Activated naive CD8-positive, alpha-beta T cell treated with anti-CD3 and anti-CD28 coated beads, Interleukin-2, amount 50 U/mL, for 24 hours (primary cell): ENCODE data around the gene OR11A1.
"Not testable (repeated sequence)": the region's sequence is repeated elsewhere in the genome, so short reads cannot be mapped to it uniquely, and the experiment has no call there.

Experiments
- ATAC-seq: fragments of 150-1000 bp; cut with Tn5 transposase; one replicate; pipeline ENCODE4 v1.10.0; 2021
- DNase-seq: peaks from one replicate; pipeline ENCODE4 v3.0.0; 2021
- H3K27ac Mint-ChIP-seq: one replicate; pipeline ENCODE4 v1.8.0; 2021; ENCODE audit warnings: mild to moderate bottlenecking, mixed read lengths
- H3K27me3 Mint-ChIP-seq: one replicate; pipeline ENCODE4 v1.8.0; 2021; ENCODE audit warnings: mixed read lengths
- H3K36me3 Mint-ChIP-seq: one replicate; pipeline ENCODE4 v1.8.0; 2021; ENCODE audit warnings: low read depth, mixed read lengths
- H3K4me1 Mint-ChIP-seq: one replicate; pipeline ENCODE4 v1.8.0; 2021; ENCODE audit warnings: mixed read lengths
- H3K4me3 Mint-ChIP-seq: one replicate; pipeline ENCODE4 v1.8.0; 2021; ENCODE audit warnings: mild to moderate bottlenecking, moderate library complexity, mixed read lengths
- H3K9me3 Mint-ChIP-seq: one replicate; pipeline ENCODE4 v1.8.0; 2021; ENCODE audit warnings: mixed read lengths

The OR11A1 gene

DNA sequence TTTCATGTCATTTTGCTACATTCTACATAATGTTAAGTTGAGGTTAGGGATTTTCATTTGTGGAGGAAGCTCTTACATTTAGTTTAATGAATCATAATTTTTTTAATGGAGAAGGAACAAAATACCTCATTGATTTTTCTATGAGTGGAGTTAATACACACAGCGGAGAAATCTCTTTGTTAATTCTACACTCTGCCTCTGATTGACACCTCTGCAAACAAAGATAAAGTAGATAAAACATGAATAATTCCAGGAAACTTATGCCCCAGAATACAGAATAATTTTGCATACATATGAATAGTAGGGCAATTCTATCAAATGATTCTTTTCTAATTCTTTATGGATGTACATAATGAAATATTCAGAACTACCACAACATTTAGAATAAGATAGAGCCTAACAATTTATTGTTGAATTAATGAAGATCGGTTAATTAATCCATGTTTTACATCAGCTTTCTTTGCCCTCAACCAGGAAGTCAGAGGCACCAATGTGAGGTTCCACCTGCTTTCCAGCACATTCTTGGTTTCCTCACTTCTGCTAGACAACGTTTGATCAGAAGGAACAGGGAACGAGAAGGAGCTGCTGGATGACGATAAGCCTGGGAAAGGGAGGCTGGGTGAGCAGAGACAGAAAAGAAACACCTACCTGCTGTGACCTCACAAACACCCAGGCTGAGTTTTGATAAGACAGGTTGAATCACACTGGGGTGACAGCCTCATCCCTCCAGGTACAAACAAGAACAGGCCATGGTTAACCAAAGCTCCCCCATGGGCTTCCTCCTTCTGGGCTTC, 4.3 kb upstream of the OR11A1 start:
- Mint-ChIP-seq H3K4me1 (no peaks in the 10 kb centered on the region), H3K27ac (no peak overlapping the region), H3K9me3 (no peaks in the 10 kb centered on the region), H3K27me3 (peaks cover 12% of the 10 kb centered on the region), H3K4me3 (no peak overlapping the region), H3K36me3 (no peaks in the 10 kb centered on the region)
- no peak for DNase-seq
- no peak for ATAC-seq

DNA sequence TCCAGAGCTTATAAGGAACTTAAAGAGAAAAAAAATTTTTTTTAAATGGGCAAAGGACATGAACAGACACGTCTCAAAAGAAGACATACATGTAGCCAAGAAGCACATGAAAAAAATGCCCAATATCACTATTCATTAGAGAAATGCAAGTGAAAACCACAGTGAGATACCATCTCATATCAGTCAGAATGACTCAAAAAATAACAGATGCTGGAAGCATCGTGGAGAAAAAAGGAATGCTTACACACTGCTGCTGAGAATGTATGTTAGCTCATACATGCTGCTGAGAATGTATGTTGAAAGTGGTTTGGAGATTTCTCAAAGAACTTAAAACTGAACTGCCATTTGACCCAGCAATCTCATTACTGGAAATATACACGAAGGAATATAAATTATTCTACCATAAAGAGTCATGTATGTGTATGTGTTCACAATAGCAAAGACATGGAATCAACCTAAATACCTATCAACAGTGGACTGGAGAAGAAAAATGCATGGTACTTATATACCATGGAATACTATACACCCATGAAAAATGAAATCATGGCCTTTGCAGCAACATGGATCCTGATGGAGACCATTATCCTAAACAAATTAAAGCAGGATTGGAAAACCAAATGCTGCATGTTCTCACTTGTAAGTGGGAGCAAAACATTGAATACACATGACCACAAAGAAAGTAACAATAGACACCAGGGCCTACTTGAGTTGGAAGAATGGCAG, 5.2 kb downstream of the OR11A1 start:
- H3K27me3 Mint-ChIP-seq: peaks cover 16% of the 10 kb centered on the region
- no peak overlapping the region for H3K4me3 Mint-ChIP-seq
- DNase-seq (no peak), ATAC-seq (no peak)
- H3K9me3 Mint-ChIP-seq: no peaks in the 10 kb centered on the region
- H3K36me3 Mint-ChIP-seq: no peaks in the 10 kb centered on the region
- no peak overlapping the region for H3K27ac Mint-ChIP-seq
- no peaks in the 10 kb centered on the region for H3K4me1 Mint-ChIP-seq

DNA sequence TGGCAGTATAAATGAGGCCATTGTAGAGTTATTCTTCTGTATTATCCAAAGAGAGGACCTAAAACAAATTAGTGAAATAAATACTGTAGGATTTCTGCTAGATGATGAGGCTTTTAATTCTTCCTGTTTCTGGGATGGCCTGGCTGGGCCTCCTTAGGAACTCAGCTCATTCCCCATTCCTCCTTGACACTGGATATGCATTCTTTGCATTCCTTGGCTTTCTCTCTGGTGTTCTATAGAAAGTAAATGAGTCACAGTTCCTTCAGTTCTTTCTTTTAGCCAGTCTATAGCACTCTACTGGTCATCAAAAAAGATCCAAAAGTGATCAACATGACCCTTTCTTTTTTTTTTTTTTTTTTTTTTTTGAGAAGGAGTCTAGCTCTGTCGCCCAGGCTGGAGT, 9.2 kb downstream of the OR11A1 start:
- Mint-ChIP-seq H3K27ac (no peak overlapping the region), H3K36me3 (no peaks in the 10 kb centered on the region), H3K9me3 (peaks cover 3% of the 10 kb centered on the region), H3K4me3 (no peak overlapping the region), H3K27me3 (peaks cover 33% of the 10 kb centered on the region), H3K4me1 (no peaks in the 10 kb centered on the region)
- no peak for DNase-seq
- no peak for ATAC-seq

DNA sequence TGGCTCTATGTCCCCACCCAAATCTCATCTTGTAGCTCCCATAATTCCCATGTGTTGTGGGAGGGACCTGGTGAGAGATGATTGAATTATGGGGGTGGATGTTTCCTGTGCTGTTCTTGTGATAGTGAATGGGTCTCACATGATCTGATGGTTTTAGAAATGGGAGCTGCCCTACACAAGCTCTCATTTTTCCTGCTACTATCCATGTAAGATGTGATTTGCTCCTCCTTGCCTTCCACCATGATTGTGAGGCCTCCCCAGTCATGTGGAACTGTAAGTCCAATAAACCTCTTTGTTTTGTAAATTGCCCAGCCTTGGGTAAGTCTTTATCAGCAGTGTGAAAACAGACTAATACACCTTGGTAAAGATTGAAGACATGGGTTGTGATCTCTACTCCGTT, 12.8 kb downstream of the OR11A1 start:
- DNase-seq, H3K36me3 Mint-ChIP-seq, H3K4me3 Mint-ChIP-seq, H3K27ac Mint-ChIP-seq, H3K4me1 Mint-ChIP-seq, ATAC-seq, H3K9me3 Mint-ChIP-seq: not testable (repeated sequence)
- peaks cover 38% of the 10 kb centered on the region for H3K27me3 Mint-ChIP-seq

DNA sequence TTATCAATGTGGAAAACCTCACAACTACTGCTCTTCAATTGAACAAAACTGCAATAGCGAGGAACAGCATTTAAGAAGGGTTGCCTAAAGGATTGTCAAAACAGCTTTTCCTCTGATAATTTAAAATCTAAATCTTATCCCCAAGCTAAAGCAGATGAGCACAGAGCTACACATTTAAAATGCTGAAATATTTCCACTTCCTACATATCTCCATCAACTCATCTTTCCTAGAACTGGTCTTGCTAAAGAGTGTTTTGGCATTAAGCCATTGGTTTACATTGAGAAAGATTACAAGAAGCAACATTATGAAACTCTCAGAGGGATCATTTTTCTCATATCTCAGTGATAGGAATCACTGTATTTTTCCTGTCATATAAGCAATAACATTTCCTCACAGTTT, 14.2 kb downstream of the OR11A1 start:
- Mint-ChIP-seq H3K36me3 (no peaks in the 10 kb centered on the region), H3K27ac (no peak overlapping the region), H3K9me3 (peaks cover 3% of the 10 kb centered on the region), H3K27me3 (peaks cover 35% of the 10 kb centered on the region), H3K4me3 (no peak overlapping the region), H3K4me1 (no peaks in the 10 kb centered on the region)
- DNase-seq (no peak), ATAC-seq (no peak)

DNA sequence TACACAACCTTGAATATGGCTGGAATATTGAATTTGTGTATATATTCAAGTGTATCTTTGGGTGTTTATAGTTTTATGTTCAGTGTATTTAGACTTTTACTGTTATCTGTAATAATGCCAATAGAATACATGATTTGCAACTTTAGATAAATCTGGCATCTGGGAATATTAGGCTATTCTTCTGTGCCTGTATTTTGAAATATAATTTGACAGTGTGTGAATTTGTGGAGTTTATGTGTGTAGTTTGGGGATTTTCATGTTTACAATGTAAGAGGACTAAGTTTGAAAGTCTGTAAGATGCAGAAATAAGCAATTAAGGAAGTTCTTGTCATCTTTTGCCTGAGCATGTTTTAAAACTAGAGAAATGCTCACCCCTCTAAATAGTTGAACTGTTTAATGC, 17.9 kb downstream of the OR11A1 start, which contains the start of gene OR10C1:
Gene OR10C1, plus strand, starts transcription at position 301 of the 400 bp plus-strand sequence. CDS start 710 bp downstream, outside the sequence.
- Mint-ChIP-seq H3K9me3 (peaks cover 6% of the 10 kb centered on the region), H3K27ac (no peak within 1 kb of the TSS), H3K36me3 (no peaks in the 10 kb centered on the region), H3K4me1 (no peaks in the 10 kb centered on the region), H3K27me3 (peaks cover 28% of the 10 kb centered on the region), H3K4me3 (no peak within 1 kb of the TSS)
- no peak for DNase-seq
- ATAC-seq: no peak

DNA sequence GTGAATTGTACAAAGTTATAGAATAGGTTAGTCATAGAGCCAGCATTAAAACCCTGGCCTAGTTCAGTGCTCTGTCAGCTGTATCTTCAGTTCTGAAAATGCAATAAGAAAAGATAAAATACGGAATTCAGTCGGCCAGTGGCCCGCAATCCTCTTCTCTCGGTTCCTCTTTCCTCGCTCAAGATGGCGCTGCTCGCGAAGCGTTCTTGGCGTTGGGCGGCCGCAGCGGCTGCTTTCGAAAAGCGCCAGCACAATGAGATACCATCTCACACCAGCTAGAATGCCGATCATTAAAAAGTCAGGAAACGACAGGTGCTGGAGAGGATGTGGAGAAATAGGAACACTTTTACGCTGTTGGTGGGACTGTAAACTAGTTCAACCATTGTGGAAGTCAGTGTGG, 20.1 kb downstream of the OR11A1 start:
- H3K27me3 Mint-ChIP-seq: peaks cover 38% of the 10 kb centered on the region
- not testable (repeated sequence) for H3K36me3 Mint-ChIP-seq, ATAC-seq, H3K9me3 Mint-ChIP-seq, H3K27ac Mint-ChIP-seq, H3K4me3 Mint-ChIP-seq, H3K4me1 Mint-ChIP-seq, DNase-seq

DNA sequence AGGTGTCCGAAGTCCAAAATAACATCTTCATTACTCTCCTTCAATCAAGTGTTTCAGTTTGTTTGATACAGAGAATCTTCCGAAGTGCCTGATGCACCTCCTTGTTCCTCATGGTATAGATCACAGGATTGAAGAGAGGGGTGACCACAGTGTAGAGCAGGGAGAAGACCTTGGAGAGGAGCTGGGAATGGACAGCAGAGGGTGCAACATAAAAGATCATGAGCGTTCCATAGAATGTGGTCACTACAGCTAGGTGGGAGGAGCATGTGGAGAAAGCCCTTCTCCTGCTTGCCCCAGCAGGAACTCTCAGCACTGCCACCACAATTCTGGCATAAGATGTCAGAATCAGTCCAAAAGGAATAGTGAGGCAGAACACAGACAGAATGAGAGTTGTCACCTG, 30.2 kb downstream of the OR11A1 start:
- DNase-seq (no peak), ATAC-seq (no peak)
- Mint-ChIP-seq H3K27me3 (peaks cover 31% of the 10 kb centered on the region), H3K36me3 (no peaks in the 10 kb centered on the region), H3K9me3 (no peaks in the 10 kb centered on the region), H3K27ac (no peak overlapping the region), H3K4me1 (no peaks in the 10 kb centered on the region), H3K4me3 (no peak overlapping the region)

DNA sequence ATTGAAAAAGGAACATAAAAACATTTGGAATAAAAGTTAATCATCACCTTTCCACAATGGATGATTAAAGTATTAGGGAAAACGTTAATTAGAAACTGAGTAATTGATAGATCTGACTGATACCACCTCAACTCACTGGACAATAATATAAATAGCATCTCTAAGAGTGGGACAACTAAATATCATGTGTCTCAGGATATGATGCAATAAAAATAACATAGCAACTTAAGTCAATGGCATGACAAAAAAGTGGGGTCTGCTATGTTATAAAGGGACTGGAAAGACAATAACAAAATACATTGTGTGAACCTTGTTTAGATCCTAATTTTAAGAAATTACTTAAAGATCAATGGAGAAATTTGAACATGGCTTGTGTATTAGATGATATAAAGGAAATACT, 31.8 kb downstream of the OR11A1 start:
- H3K27ac Mint-ChIP-seq: no peak overlapping the region
- peaks cover 33% of the 10 kb centered on the region for H3K27me3 Mint-ChIP-seq
- ATAC-seq (no peak), DNase-seq (no peak)
- no peak overlapping the region for H3K4me3 Mint-ChIP-seq
- no peaks in the 10 kb centered on the region for H3K4me1 Mint-ChIP-seq
- no peaks in the 10 kb centered on the region for H3K36me3 Mint-ChIP-seq
- H3K9me3 Mint-ChIP-seq: no peaks in the 10 kb centered on the region

DNA sequence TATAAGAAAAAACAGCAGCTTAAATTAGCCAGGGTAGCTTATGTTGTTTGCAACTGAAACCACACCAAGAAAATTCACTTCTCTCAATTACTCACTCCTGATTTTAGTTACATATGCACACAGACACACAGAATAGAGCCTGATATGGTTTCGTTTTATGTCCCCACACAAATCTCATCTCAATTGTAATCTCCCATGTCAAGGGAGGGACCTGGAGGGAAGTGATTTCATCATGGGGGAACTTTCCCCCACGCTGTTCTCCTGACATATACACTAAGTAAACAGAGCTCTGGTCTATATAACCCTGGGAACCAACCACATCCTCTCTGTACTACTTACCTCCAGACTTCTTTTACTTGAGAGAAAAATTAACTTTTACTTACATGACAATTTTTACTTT, 32.3 kb downstream of the OR11A1 start:
- Mint-ChIP-seq H3K27ac (no peak overlapping the region), H3K4me3 (no peak overlapping the region), H3K36me3 (no peaks in the 10 kb centered on the region), H3K4me1 (no peaks in the 10 kb centered on the region), H3K9me3 (no peaks in the 10 kb centered on the region), H3K27me3 (peaks cover 35% of the 10 kb centered on the region)
- ATAC-seq: peak; percentile 28
- no peak for DNase-seq

DNA sequence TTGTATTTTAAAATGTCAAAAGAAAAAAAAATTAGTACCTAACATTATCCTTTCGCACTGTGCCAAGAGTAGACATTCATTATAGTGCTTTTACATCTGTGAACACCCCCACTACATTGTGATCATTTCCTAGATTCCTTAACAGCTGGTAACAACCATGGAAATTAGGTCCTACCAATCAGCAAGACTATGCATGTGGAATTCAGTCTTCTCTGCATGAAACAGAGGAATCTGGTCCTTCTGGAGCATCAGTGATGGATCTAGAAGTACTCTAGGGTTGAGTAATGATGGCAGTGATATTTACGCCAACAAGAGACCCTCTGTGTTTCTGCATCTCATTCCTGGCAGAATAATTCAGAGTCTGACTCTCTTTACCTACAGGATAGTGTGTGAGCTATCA, 32.7 kb downstream of the OR11A1 start:
- no peak for ATAC-seq
- no peak for DNase-seq
- Mint-ChIP-seq H3K4me3 (no peak overlapping the region), H3K27me3 (peaks cover 32% of the 10 kb centered on the region), H3K27ac (no peak overlapping the region), H3K9me3 (no peaks in the 10 kb centered on the region), H3K4me1 (no peaks in the 10 kb centered on the region), H3K36me3 (no peaks in the 10 kb centered on the region)

DNA sequence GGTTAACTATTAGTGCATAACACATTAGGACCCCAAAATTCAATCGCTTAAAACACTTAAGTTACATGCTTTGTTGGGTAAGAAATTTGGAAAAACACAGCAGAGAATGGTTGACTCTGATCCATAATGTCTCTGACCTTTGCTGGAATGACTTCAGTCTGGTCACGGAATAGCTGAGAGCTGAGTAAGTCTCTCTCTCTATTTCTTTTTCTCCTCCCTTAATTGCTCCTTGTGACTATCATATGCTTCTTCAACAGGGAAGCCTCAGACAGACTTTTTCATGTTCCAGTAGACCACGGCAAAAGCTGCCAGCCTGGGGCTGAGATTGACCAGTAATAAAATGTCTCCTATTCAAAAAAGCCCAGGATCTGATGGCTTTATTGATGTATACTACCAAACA, 37.4 kb downstream of the OR11A1 start:
- no peak overlapping the region for H3K27ac Mint-ChIP-seq
- DNase-seq (no peak), ATAC-seq (no peak)
- no peaks in the 10 kb centered on the region for H3K4me1 Mint-ChIP-seq
- H3K36me3 Mint-ChIP-seq: no peaks in the 10 kb centered on the region
- H3K4me3 Mint-ChIP-seq: no peak overlapping the region
- peaks cover 28% of the 10 kb centered on the region for H3K27me3 Mint-ChIP-seq
- no peaks in the 10 kb centered on the region for H3K9me3 Mint-ChIP-seq

DNA sequence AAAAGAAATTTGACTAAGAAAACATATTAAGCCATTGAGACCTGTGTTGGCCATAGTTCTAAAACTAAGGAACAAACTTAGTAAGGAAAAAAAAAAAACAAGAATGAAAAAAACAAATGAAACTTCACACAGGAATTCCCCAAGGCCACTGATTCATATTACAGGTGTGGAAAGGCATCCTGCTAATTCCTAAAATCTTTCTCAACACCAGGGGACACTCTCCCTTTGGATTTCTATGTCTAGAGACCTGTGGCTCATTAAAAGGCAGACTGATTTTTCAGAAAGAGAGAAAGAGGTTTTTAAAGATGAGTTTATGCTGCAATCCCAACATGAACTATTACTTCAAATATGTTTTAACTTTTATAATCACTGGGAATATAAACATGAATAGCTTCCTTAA, 42.3 kb downstream of the OR11A1 start, which contains the start of gene OR12D1:
Gene OR12D1, plus strand, starts transcription at position 341 of the 400 bp plus-strand sequence.
- DNase-seq: no peak
- Mint-ChIP-seq H3K9me3 (peaks cover 20% of the 10 kb centered on the region), H3K36me3 (no peaks in the 10 kb centered on the region), H3K27me3 (peaks cover 33% of the 10 kb centered on the region), H3K4me1 (no peaks in the 10 kb centered on the region), H3K4me3 (no peak within 1 kb of the TSS), H3K27ac (no peak within 1 kb of the TSS)
- ATAC-seq: no peak

DNA sequence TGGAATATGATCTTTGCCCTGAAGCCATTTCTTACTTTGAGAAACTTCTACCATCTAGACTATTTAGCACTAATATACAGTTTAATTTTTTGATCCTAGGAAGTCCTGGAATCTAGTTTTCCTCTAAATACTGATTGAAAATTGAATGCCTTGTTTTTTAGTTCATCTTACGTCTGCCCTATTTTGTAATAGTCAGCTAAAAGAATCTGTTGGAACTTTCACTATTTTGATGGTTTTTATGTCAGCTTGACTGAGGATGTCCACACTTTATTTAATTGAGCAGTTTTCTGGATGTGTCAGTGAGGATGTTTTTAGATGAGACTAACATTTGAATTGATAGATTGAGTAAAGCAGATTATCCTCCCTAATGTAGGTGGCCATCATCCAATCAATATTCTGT, 53.1 kb downstream of the OR11A1 start:
- no peak for DNase-seq
- no peaks in the 10 kb centered on the region for H3K4me1 Mint-ChIP-seq

DNA sequence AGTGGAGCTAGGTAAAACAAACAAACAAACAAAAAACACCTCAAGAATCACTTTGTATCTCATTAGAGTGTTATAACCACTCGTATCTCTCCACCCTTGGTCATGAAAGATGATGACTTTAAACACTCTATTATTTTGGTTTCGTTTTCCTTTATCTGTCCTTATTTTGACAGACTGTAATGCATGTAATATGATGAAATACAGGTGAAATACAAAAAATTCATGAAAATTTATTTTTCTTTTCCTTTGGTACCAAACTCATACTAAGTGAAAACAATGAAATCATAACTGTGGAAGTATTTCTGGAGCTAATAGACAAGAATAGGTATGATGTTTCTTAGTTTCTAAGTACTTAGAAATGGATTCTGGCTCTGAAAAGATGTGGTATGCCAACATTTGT, 57.3 kb downstream of the OR11A1 start:
- DNase-seq (no peak), ATAC-seq (no peak)
- Mint-ChIP-seq H3K36me3 (no peaks in the 10 kb centered on the region), H3K4me3 (no peak overlapping the region), H3K9me3 (no peaks in the 10 kb centered on the region), H3K4me1 (no peaks in the 10 kb centered on the region), H3K27ac (no peak overlapping the region), H3K27me3 (peaks cover 26% of the 10 kb centered on the region)

More for the DNA sequence above, 53.1 kb downstream of the OR11A1 start:
- no peak for ATAC-seq
- Mint-ChIP-seq H3K4me3 (no peak overlapping the region), H3K27me3 (peaks cover 20% of the 10 kb centered on the region), H3K36me3 (no peaks in the 10 kb centered on the region), H3K27ac (no peak overlapping the region), H3K9me3 (no peaks in the 10 kb centered on the region)
